Renal cortex interstitium (tissue), 11 donors: ENCODE measurements around the gene TTPAL. TPM values are rescaled to one million over a fixed set of nuclear protein-coding genes. Genes with fewer than 3 reads are reported as not detected.
"Not testable (repeated sequence)": the region's sequence is repeated elsewhere in the genome, so short reads cannot be mapped to it uniquely, and the experiment has no call there.

Experiments used
- DNase-seq, 11 donors: peaks; one replicate each; pipeline ENCODE4 v3.0.0-alpha.2; 2013; ENCODE audit warnings: low read depth in 9 of 11, low spot score in 4 of 11; ENCODE audit errors: extremely low read depth in 1 of 11
- polyA plus RNA-seq, 3 donors: library from polyadenylated mRNA; unstranded; fragments of 120-200 nt; gene quantifications; one replicate each; pipeline ENCODE4 v1.2.1, GENCODE V29; 2013; ENCODE audit not compliant: insufficient read length in 3 of 3

Gene TTPAL
- polyA plus RNA-seq, 3 donors: 12.8 to 14.7 (median 12.9) TPM

DNA sequence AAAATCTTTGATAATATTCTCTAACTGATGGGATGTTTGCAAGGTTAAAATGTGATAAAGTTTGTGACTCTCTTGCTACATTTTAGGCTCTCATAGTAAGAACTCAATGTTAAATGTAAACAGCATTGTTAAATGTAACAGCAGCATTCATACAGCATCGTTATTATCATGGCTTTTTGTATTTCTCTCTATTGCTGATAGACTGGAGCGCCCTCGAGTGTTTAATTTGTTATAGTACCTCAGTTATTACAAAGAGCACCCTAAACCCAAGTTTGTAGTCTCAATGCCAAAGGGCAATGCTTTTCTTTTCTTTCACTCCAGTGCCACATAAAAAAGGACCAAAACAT, 14.9 kb upstream of the TTPAL start:
- DNase-seq: no peak

- DNase-seq: no peak
Observed at GRCh38 chr20:44461142-44461802, 14.4 kb upstream of the TTPAL start.

- no peak for DNase-seq
Observed at GRCh38 chr20:44461803-44462174, 13.9 kb upstream of the TTPAL start.

- no peak for DNase-seq
Observed at GRCh38 chr20:44463466-44463865, 12.2 kb upstream of the TTPAL start.

- DNase-seq: no peak
Observed at GRCh38 chr20:44464514-44464913, 11.2 kb upstream of the TTPAL start.

- DNase-seq: no peak
Observed at GRCh38 chr20:44465001-44465560, 10.6 kb upstream of the TTPAL start.

DNA sequence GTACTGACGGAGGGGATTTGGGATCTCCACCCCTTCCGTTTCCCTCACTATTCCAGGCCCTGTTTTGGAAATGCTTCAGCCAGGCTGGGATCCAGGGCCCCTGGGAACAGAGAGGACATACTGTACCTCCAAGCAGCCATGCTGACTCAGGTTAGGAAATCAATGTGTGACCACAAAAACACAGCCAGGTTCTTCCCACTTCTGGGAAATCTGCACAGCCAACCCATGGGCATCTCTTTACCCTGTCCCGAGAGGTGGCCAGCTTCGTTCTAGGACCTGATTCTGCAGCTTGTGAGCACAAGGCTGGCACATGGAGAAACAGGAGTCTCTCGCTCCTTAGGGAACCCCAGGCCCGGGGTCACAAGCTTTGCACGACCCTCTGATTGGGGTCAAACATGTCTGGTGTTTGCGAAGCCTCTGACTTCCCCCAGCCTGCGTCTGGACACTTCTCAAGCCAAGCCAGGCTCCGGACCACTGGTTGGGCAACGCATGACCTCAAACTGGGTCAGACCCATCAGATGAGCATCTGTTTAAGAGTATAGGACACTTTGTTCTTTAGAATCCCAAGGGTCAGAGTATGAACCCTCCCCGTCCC, 8.3 kb upstream of the TTPAL start:
- DNase-seq: no peak

- no peak for DNase-seq
Observed at GRCh38 chr20:44468044-44468782, 7.5 kb upstream of the TTPAL start.

DNA sequence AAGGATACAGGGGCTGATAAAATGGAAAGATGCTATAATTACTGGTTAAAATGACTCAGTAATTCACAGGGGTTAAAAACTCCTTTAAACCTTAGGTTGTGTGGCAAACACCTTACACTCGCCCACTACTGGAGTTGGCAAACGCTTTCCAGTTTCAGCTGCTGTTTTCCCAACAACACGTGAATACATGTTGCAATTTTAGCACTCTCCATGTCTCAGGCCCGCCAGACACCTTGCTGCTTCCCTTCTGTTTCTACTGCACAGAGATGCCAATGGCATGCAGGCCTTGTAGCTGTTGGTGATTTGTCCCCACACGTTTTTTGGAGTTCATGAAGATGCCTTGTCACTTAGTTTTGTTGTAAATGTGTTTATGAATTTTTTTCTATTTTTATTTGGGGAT, 5.3 kb upstream of the TTPAL start:
- DNase-seq: no peak

- DNase-seq: peak in 1 of 11 donors; percentile 6
Observed at GRCh38 chr20:44471481-44471882, 4.2 kb upstream of the TTPAL start.

DNA sequence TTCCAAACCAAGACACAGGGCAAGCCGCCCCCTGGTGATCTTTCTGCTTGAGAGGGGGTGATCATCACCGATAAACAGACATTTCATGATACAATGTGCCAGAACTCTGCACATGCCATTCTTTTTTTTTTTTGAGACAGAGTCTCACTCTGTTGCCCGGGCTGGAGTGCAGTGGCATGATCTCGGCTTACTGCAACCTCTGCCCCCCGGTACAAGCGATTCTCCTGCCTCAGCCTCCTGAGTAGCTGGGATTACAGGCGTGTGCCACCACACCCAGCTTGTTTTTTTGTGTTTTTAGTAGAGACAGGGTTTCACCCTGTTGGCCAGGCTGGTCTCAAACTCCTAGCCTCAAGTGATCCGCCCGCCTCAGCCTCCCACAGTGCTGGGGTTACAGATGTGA, 3.4 kb upstream of the TTPAL start:
- DNase-seq: not testable (repeated sequence)

GRCh38 chr20:44475372-44475693, 341 bp upstream of the TTPAL start:
- peak in 1 of 11 donors; percentile 3 for DNase-seq

- DNase-seq: no peak
Observed at GRCh38 chr20:44477151-44477550, 1.5 kb downstream of the TTPAL start.

GRCh38 chr20:44478206-44478605, 2.5 kb downstream of the TTPAL start:
- no peak for DNase-seq

- DNase-seq: no peak
Observed at GRCh38 chr20:44479643-44480042, 4.0 kb downstream of the TTPAL start.

- DNase-seq: no peak
Observed at GRCh38 chr20:44480097-44480496, 4.4 kb downstream of the TTPAL start.

DNA sequence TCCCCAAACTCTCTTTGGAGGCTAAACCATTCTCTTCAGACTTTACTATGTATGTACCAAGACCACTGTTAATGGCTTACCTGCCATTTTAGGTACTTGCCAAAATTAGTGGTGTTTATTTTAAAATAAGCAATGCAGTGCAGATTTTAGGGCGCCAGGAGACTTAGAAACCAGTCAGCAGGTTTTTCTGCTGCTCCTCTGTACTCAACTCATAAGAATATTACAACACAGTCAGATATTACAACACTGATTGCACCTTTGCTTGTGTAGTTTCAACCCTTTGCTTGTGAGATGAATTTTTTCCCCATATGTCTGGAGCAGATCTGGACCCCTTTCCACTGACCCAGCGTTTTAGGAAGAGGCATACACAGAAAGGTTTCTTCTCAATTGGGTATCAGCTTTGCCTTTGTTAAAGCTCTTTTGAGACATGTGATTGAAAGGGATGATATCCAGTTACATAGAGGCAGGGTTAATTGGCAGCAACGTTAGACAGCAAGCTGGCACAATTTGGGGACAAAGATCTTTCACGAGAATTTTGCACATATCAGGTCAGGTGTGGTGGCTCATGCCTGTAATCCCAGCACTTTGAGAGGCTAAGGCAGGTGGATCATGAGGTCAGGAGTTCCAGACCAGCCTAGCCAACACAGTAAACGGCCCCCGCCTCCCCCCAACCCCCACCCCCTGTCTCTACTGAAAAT, 6.2 kb downstream of the TTPAL start:
- no peak for DNase-seq

DNA sequence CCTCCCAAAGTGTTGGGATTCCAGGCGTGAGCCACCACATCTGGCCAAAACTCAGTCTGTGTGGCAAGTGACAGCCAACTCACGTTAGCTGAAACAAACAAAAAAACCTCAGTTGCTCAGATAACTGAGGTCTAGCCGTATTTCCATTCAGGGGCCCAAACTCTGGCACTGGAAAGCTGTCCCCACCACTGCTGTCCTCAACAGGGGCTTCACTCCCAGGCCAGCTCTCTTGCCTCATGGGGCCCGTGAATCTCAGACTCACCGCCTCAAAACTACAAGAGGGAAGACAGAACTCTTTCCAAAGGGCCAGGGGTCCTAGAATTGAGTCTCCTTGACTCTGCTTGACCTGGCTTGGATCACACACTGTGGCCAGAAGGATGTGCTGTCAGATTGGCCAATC, 7.4 kb downstream of the TTPAL start:
- DNase-seq: no peak

DNA sequence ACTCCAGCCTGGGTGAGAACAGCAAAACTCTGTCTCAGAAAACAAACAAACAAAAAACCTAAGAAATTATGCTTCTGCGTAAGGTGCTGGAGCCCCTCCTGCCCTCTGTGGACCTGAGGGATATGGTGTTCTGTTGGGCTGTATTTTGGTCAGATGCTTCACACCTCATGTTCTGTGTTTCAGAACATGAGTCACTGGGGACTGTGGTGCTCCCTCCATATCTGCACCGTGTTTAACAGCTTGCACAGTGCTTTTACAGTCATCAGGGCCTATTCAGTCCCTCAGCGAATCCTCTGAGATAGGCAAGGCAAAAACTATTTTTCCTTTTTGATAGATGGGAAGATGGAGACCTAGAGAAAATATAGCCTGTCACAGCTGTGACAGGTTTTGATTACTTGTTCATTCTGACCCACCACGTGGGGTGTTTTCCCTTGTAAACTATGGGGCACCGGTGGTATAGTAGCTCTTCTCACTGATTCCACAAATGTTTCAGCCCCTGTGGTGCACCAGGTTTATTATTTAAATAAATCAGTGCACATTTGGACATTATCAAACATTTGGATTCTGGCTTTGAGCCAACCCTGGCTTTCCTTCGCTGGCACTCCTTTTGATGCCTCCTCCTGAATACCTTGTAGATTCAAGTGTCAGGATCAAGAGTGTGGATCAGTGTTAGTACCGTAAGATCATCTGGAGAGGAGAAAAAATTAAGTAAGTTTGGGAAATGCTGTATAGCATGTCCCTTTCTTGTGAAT, 9.6 kb downstream of the TTPAL start:
- no peak for DNase-seq
